ENCODE measurements around the gene ZFP36L1. TPM values are rescaled to one million over a fixed set of nuclear protein-coding genes. Genes with fewer than 3 reads are reported as not detected.
"Not testable (repeated sequence)": the region's sequence is repeated elsewhere in the genome, so short reads cannot be mapped to it uniquely, and the experiment has no call there.

Gene ZFP36L1
- total RNA-seq, 1 donor from 2014 or later = 15.5 TPM

- H3K27me3 ChIP-seq (ENCODE audit: control insufficient read depth, insufficient read depth, low read length) = peaks cover 2% of the 10 kb centered on the region
- FAIRE-seq (no peak), DNase-seq (ENCODE audit: low read depth) (no peak)
- H3K4me3 ChIP-seq (ENCODE audit: low read depth, low read length) = no peak overlapping the region
- no peaks in the 10 kb centered on the region for H3K36me3 ChIP-seq (ENCODE audit: control insufficient read depth, insufficient read depth, low read length)
- no peak for TF ChIP-seq CTCF (IDR thresholded peaks at IDR 0.05; ENCODE audit: insufficient read depth, low read length, severe bottlenecking)
These were observed 22.8 kb downstream of the ZFP36L1 start for GRCh38 chr14:68770051-68770450.

DNA sequence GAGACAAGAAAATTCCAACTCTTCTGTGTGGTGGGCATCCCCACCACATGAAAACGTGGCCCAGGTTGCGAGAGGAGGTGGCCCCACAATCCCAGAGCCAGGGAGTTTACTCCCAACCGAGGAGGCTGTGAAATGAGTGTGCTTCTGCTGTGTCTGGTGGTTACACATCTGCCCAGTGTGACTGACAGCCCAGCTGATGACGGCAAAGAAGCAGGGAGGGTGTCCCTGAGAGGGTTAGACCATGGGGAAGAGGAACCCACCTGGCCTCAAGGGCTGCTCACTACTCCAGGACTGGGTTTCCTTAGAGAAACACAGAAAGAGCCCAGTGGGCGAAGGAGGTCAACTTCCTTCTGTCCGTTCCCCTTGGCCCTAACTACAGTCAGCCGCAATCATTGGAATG lies 24.6 kb downstream of the ZFP36L1 start:
- H3K27me3 ChIP-seq (ENCODE audit: control insufficient read depth, insufficient read depth, low read length) = peaks cover 2% of the 10 kb centered on the region
- peak; percentile 62 for FAIRE-seq
- H3K4me3 ChIP-seq (ENCODE audit: low read depth, low read length) = no peak overlapping the region
- no peak for DNase-seq (ENCODE audit: low read depth)
- no peaks in the 10 kb centered on the region for H3K36me3 ChIP-seq (ENCODE audit: control insufficient read depth, insufficient read depth, low read length)
- TF ChIP-seq CTCF (IDR thresholded peaks at IDR 0.05; ENCODE audit: insufficient read depth, low read length, severe bottlenecking) = no peak

DNA sequence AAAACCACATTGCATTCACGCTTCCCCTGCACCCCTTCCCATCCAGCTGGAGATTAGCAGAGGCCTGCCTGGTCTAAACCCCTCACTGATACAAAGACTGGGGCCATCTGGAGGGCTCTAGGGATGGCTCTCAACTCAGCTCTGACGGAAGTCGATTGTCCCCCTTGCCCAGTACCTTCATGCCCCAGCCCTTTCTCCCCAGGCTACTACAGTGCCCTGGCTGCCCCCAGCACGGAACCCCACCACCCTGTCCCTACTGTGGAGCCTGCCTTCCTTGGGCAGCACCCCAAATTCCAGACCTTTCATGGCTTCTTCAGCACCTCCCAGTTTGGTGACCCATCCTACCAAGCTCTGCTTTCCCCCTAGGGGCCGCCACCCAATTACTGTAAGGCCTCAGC lies 25.6 kb downstream of the ZFP36L1 start:
- no peak overlapping the region for H3K4me3 ChIP-seq (ENCODE audit: low read depth, low read length)
- FAIRE-seq = no peak
- no peaks in the 10 kb centered on the region for H3K36me3 ChIP-seq (ENCODE audit: control insufficient read depth, insufficient read depth, low read length)
- H3K27me3 ChIP-seq (ENCODE audit: control insufficient read depth, insufficient read depth, low read length) = peaks cover 2% of the 10 kb centered on the region
- no peak for TF ChIP-seq CTCF (IDR thresholded peaks at IDR 0.05; ENCODE audit: insufficient read depth, low read length, severe bottlenecking)
- no peak for DNase-seq (ENCODE audit: low read depth)

DNA sequence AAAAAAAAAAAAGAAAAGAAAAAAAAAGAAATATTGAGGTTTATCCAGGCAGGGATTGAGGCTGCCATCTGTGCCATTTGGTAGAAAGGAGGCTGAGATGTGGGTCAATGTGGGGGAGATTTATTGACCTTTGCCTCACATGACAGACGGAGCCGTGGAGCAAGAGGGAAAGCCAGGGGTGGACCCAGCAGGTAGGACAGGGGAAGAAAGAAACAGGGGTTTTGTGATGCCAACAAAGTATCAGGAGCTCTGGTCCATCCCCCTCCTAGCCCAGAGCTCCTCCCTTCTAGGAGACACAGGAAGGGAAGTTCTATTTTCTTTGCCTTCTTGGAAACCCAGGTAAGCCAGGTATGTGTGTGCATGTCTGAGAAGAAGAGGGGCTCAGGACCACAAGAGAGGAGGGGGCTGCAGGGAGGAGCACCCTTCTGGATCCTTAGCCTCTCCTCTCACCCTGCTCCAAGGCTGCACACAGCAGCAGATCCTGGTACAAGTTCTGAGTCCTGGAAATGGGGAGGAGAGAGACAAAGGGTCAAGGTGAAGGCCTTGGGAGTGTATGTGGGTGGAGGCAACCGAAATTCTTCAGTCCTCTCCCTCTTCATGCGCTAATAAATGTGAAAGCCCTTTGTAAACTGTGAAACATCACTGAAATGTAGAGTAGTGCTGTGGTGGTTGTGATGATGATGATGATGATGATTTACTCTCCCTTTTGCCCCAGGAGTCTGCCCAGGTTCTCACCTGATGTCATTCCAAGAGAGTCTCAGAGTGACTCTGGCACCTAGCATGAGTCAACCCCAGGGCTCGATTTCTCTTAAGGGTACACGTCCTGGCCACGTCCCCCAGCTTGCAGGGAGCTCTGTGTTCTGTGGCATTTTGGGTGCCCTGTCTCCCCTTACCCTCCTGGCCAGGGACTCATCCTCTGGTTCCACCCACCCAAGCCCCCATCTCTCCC lies 26.3 kb downstream of the ZFP36L1 start:
- FAIRE-seq = no peak

DNA sequence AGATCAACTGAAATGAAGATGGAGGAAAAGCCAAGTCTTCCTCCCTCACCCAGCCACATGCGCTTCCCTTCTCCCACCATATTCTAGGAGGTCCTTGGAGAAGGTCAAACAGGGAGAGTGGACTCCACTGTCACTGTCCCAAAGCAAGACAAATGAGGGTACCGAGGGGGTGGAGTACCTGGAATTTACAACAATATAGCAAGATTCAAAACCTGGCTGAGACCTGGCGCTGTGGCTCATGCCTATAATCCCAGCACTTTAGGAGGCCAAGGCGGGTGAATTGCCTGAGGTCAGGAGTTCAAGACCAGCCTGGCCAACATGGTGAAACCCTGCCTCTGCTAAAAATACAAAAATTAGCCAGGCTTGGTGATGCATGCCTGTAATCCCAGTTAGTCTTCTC lies 29.0 kb downstream of the ZFP36L1 start:
- not testable (repeated sequence) for H3K36me3 ChIP-seq (ENCODE audit: control insufficient read depth, insufficient read depth, low read length); H3K4me3 ChIP-seq (ENCODE audit: low read depth, low read length); H3K27me3 ChIP-seq (ENCODE audit: control insufficient read depth, insufficient read depth, low read length); FAIRE-seq; DNase-seq (ENCODE audit: low read depth)

More for the DNA sequence above, 26.3 kb downstream of the ZFP36L1 start:
- TF ChIP-seq CTCF (IDR thresholded peaks at IDR 0.05; ENCODE audit: insufficient read depth, low read length, severe bottlenecking) = no peak
- Histone ChIP-seq H3K4me3 (ENCODE audit: low read depth, low read length) (no peak overlapping the region), H3K27me3 (ENCODE audit: control insufficient read depth, insufficient read depth, low read length) (peaks cover 2% of the 10 kb centered on the region), H3K36me3 (ENCODE audit: control insufficient read depth, insufficient read depth, low read length) (no peaks in the 10 kb centered on the region)
- DNase-seq (ENCODE audit: low read depth) = no peak

DNA sequence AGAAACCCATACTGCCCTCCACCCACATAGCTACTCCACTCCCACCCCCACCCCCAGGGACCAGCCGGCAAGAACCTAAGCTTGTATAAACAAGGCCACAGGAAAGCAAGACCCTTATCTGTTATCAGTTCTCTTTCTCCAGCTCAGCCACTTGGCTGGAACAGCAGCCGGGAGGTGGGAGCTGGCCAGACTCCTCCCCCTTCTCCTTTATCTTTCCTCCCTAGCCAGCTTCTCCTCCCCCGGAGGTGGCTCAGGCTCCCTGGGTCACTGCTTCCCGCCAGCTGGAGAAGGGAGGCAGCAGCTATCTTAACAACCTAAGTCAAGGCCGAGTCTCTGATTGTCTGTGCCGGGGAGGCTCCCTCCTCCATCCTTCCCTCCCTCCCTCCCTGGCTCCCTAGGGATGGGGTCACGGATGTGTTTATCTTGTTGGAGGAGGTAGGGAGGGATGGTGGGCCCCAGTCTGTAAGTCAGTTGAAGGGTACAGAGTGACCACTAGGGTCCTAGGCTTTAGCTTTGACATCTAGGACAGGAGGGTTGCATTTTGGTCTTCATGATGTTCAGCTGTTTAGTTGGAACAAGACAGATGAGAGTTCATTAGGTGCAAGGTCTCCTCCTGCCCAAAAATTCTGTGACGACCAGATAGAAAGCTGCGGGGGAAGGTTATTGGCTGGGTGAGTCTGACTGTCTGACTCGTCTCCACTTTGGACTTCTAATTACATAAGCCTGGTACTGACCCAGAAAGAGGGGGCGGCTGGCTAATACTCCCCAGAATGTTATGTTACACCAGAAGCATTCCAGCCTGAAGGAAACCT lies 29.7 kb downstream of the ZFP36L1 start:
- Histone ChIP-seq H3K4me3 (ENCODE audit: low read depth, low read length) (no peak overlapping the region), H3K36me3 (ENCODE audit: control insufficient read depth, insufficient read depth, low read length) (no peaks in the 10 kb centered on the region)
- DNase-seq (ENCODE audit: low read depth) = no peak

More for the DNA sequence above, 29.7 kb downstream of the ZFP36L1 start:
- TF ChIP-seq CTCF (IDR thresholded peaks at IDR 0.05; ENCODE audit: insufficient read depth, low read length, severe bottlenecking) = no peak
- no peak for FAIRE-seq
- peaks cover 2% of the 10 kb centered on the region for H3K27me3 ChIP-seq (ENCODE audit: control insufficient read depth, insufficient read depth, low read length)
